Lower leg skin (tissue), 3 donors: ENCODE results near the gene SLC25A12.

Experiments used
- CTCF ChIP-seq, 3 donors: fragments of 450-650 bp; IDR thresholded peaks; one replicate each; pipeline ENCODE4 v1.5.1; 2016; ENCODE audit warnings: antibody characterized with exemption in 3 of 3, mild to moderate bottlenecking in 3 of 3, moderate library complexity in 2 of 3
- POLR2A ChIP-seq, 2 donors: fragments of 450-650 bp; IDR thresholded peaks; one replicate each; pipeline ENCODE4 v1.6.1; 2016 to 2017; ENCODE audit warnings: antibody characterized with exemption in 2 of 2, mild to moderate bottlenecking in 1 of 2, moderate library complexity in 1 of 2

DNA sequence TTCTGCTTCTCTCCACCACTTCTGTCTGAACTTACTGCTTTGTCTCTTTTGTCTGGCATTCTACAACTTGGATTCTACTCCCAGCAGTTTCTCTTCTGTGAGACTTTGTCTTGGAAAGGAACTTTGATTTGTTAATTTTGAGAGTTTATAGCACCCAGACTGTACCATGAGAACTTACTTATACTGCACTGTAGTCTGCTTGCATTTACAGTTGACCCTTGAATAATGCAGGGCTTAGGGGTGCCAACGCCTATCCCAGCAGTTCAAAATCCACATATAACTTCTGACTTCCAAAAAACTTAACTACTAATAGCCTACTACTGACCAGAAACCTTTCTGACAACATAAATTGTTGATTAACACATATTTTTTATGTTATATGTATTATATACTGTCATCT lies 151.3 kb downstream of the SLC25A12 start:
- TF ChIP-seq POLR2A (IDR thresholded peaks at IDR 0.05), result no peak
- TF ChIP-seq CTCF (IDR thresholded peaks at IDR 0.05), result no peak
